Mucosa of rectum (tissue), 2 donors: ENCODE measurements around the gene HSD17B7.

Experiments used
- H3K27ac ChIP-seq, 2 donors: one replicate each; pipeline ENCODE4 v1.7.0; 2013; ENCODE audit warnings: inconsistent platforms in 2 of 2, low read depth in 2 of 2, low read length in 2 of 2
- H3K27me3 ChIP-seq, 2 donors: one replicate each; pipeline ENCODE4 v1.7.0; 2013; ENCODE audit warnings: low read length in 2 of 2; ENCODE audit not compliant: control insufficient read depth in 2 of 2, insufficient read depth in 2 of 2
- H3K36me3 ChIP-seq, 2 donors: one replicate each; pipeline ENCODE4 v1.7.0; 2013; ENCODE audit warnings: low read length in 2 of 2; ENCODE audit not compliant: control insufficient read depth in 2 of 2, insufficient read depth in 2 of 2
- H3K4me1 ChIP-seq, 2 donors: one replicate each; pipeline ENCODE4 v1.7.0; 2013; ENCODE audit warnings: low read length in 2 of 2, mild to moderate bottlenecking in 1 of 2; ENCODE audit not compliant: control insufficient read depth in 2 of 2, insufficient read depth in 2 of 2
- H3K4me3 ChIP-seq, 2 donors: one replicate each; pipeline ENCODE4 v1.7.0; 2013; ENCODE audit warnings: low read length in 2 of 2
- H3K9ac ChIP-seq, 2 donors: one replicate each; pipeline ENCODE4 v1.7.0; 2013; ENCODE audit warnings: low read length in 2 of 2, low read depth in 1 of 2, mild to moderate bottlenecking in 1 of 2
- H3K9me3 ChIP-seq, 2 donors: one replicate each; pipeline ENCODE4 v1.7.0; 2013; ENCODE audit warnings: low read length in 2 of 2; ENCODE audit not compliant: control insufficient read depth in 2 of 2
- donor health status: healthy.
- donor health status: Normal muscosa, but diverticular disease.

The HSD17B7 gene

DNA sequence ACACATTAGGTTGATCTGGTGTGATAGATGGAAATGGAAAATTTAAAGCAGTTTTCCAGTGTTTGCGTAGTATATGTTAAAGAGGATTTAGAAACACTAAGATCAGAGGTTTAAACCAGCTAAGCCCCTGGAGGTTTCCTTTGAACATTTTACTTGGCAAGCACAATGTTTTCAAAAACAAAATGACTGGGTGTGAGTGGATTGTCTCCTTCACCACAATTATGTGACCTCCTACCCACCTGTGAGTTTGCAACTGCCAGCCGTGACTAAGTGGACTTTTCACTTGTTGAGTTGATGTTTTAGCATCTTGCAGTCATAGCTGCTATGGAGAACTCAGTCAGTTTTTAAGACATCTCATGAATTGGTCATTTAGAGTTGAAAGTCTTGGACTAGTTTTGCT lies 65.8 kb downstream of the HSD17B7 start:
- Histone ChIP-seq H3K4me3 (no peak overlapping the region), H3K9ac (no peak overlapping the region), H3K27me3 (no peaks in the 10 kb centered on the region), H3K4me1 (no peaks in the 10 kb centered on the region), H3K9me3 (no peaks in the 10 kb centered on the region), H3K36me3 (no peaks in the 10 kb centered on the region), H3K27ac (no peak overlapping the region)

DNA sequence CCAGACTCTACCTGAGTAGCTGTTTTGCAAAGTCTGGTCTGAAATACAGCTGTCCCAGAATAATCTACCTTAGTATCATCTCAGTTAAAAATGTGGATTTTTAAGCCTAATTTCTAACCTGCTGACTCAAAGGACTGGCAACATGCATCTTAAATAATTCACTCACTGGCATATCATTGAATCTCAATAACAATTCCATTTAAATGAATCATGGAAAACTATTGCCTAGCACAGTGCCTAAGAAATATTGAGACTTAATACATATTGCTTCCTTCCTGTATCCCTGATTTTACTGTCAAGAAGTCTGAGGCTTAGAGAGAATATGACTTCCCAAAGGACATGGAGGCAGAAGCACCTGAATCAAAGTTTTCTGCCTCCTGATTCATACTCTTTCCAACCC lies 67.3 kb downstream of the HSD17B7 start:
- no peaks in the 10 kb centered on the region for H3K36me3 ChIP-seq
- H3K4me3 ChIP-seq, result no peak overlapping the region
- no peak overlapping the region for H3K9ac ChIP-seq
- no peak overlapping the region for H3K27ac ChIP-seq
- H3K4me1 ChIP-seq, result no peaks in the 10 kb centered on the region
- H3K9me3 ChIP-seq, result no peaks in the 10 kb centered on the region
- H3K27me3 ChIP-seq, result peaks cover 0 to 4% of the 10 kb centered on the region in 2 donors

DNA sequence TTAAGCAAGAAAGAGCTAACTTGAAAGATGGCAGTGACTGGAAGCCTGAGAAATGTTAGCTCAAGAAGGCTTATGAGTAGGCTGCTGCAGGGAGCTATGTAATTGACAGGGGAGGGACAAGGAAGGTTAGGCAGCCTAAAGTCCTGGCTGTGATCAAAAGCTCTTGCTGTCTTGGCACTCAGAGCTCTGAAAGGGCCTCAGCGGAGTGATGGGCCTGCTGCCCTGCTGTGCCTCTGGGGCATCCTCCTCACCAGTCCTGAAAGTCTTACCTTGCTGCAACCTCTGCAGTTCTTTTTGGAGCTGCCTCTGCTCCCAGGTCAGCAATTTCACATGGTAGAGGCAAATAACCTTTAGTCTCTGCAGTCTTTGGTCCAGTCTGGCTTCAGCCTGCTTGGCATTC lies 68.7 kb downstream of the HSD17B7 start:
- Histone ChIP-seq H3K4me3 (no peak overlapping the region), H3K9me3 (no peaks in the 10 kb centered on the region), H3K4me1 (no peaks in the 10 kb centered on the region), H3K27me3 (peaks cover 0 to 4% of the 10 kb centered on the region in 2 donors), H3K36me3 (no peaks in the 10 kb centered on the region), H3K9ac (no peak overlapping the region), H3K27ac (no peak overlapping the region)

DNA sequence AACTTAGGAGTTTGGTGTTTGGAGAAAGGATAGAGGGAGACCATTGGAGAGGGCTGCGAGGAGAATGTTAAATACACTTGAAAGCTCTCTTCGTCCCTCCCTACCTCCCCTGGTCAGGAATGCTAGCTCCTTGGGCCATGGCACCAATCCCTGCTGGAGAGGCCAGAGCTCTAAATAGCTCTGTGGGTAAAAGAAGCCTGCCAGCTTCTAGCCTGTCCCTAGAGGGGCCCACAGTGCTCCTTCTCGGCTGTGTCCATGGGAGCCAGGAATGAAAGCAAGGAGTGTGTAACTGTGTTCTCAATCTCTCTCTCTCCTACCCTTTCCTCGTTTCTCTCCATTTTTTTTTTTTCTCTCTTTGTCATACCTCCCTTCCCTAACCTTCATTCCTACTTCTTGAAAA lies 70.6 kb downstream of the HSD17B7 start, which contains the start of gene CCDC190:
Gene CCDC190 (minus strand): TSS at position 75 of the 400 bp plus-strand sequence. CDS start 1,529 bp downstream, outside the sequence.
- no peaks in the 10 kb centered on the region for H3K9me3 ChIP-seq
- H3K4me3 ChIP-seq, result no peak within 1 kb of the TSS
- H3K9ac ChIP-seq, result no peak within 1 kb of the TSS
- no peak within 1 kb of the TSS for H3K27ac ChIP-seq
- H3K4me1 ChIP-seq, result no peaks in the 10 kb centered on the region
- no peaks in the 10 kb centered on the region for H3K36me3 ChIP-seq
- H3K27me3 ChIP-seq, result peaks cover 0 to 4% of the 10 kb centered on the region in 2 donors

DNA sequence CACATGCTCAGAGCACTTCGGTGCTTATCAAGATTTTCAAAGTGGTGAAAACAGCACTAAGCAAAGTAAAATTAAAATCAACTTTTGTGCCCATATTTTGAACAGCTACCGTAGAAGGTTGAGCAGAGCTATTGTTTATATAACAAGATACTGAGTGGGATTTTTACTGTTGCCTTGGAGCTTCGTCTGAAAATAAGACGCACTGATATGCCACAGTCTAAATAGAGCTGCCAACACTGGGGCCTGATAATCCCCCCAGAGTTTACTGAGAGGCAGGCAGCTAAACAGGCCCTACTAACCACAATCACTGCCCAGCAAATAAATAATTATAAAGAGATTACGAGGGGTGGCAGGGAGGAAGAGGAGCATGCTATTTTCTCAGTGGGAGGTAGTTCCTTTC lies 71.1 kb downstream of the HSD17B7 start:
- Histone ChIP-seq H3K4me3 (no peak overlapping the region), H3K27ac (no peak overlapping the region), H3K27me3 (peaks cover 0 to 4% of the 10 kb centered on the region in 2 donors), H3K36me3 (no peaks in the 10 kb centered on the region), H3K9ac (no peak overlapping the region), H3K4me1 (no peaks in the 10 kb centered on the region), H3K9me3 (no peaks in the 10 kb centered on the region)
